Motor neuron (in vitro differentiated cells): ENCODE data around the gene PLCB1. TPM values are rescaled to one million over a fixed set of nuclear protein-coding genes. Genes with fewer than 3 reads are reported as not detected.

Experiments used
- ATAC-seq, 8 experiments: fragments of 200-7000 bp; cut with Tn5 transposase; replicated peaks in 6 of 8; 2 replicates each; pipeline ENCODE4 v1.8.0; 2021; ENCODE audit warnings: mild to moderate bottlenecking in 8 of 8, moderate library complexity in 8 of 8
- H3K27ac ChIP-seq, 2 donors: fragments of 250-450 bp; sonication (Bioruptor Pico); 2 replicates each; pipeline ENCODE4 v1.9.0; 2021; ENCODE audit warnings: antibody characterized with exemption in 2 of 2, mild to moderate bottlenecking in 2 of 2, moderate library complexity in 1 of 2
- H3K4me1 ChIP-seq, 2 donors: fragments of 250-450 bp; sonication (Bioruptor Pico); replicated peaks in 1 of 2; 2 replicates each; pipeline ENCODE4 v1.6.1; 2021; ENCODE audit warnings: antibody characterized with exemption in 2 of 2, mild to moderate bottlenecking in 2 of 2, moderate library complexity in 1 of 2
- H3K4me3 ChIP-seq, 5 donors: fragments of 250-450 bp; sonication (Bioruptor Pico); 2 replicates each; pipeline ENCODE4 v1.9.0; 2021; ENCODE audit warnings: antibody characterized with exemption in 5 of 5, mild to moderate bottlenecking in 5 of 5, moderate library complexity in 4 of 5
- WGBS, 10 experiments: fragments of 450-650 bp; shearing (Covaris generic); methylation state at CpG; one replicate each; pipeline ENCODE4 v1.0.0; 2022; 5-methylcytosine and 5-hydroxymethylcytosine counted together
- in situ Hi-C, 9 experiments: fragments of 400-800 bp; cut with MboI; loops; one replicate each; pipeline ENCODE4 v1.15.0; 2021; ENCODE audit warnings: low sequenced_read_pairs in 9 of 9, low pct_unique_long_range_greater_than_20kb in 2 of 9; ENCODE audit not compliant: unreplicated experiment in 9 of 9
- total RNA-seq, 8 experiments: library from RNA; unstranded; fragments of 300-600 nt; gene quantifications; 2 replicates each; pipeline versions ENCODE4 v1.2.3 to v1.2.4, GENCODE V29; 2022

Gene PLCB1
- total RNA-seq, 8 experiments from 2014 or later, result 7.7 to 65.5 (median 36.2) TPM

DNA sequence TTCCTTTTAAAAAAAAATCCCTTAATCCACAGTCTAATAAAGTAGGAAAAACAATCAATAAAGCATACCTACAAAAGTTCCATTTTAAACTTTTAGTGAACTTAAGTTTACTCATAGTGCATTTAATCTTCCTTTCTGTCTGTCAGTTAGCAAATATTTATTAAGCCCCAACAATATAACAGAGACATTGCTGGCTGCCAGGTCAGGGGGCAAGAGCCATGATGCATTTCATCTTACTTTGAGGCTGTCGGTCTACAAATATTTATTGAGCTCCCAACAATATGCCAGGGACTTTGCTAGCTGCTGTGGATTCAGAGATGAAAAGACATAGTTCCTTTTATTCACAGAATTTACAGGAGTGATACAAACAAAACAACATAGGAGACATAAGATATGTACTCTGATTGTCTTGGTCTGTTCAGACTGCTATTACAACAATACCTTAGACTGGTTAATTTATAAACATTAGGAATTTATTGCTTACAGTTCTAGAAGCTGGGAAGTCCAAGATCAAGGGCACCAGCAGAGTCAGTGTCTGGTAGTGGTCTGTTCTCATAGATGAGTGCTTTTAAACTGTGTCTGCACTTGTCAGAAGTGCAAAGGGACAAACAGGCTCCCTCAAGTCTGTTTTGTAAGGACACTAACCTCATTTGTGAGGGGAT, 118.6 kb downstream of the PLCB1 start:
- Histone ChIP-seq H3K4me1 (peaks cover 19% of the 10 kb centered on the region in 2 donors), H3K4me3 (no peak overlapping the region), H3K27ac (no peak overlapping the region)
- peak in 4 of 8 experiments; percentile 28 to 88 (median 65) for ATAC-seq
- in situ Hi-C loops, result no loop called here
- WGBS, 10 experiments, result 0 to 100% (median 71%) methylated on average over 1 of the region's 1 CpG; no CpG with 5 or more reads in 5 of the 10 experiments

DNA sequence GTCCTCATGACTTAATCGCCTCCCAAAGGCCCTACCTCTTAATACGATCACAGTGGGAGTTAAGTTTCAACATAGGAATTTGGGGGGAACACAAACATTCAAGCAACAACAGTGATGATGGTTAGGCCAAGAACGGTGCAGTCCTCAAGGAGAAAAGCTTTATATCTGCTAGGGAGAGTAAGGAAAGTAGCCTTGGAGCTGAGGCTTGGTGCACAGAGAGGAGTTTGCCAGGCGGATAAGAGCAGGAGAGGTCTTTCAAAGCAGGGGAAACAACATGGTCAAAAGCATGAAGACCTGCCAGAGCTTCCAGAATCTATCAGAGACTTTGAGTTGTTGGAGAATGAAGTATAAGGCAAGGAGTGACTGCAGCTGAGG, 119.1 kb downstream of the PLCB1 start:
- WGBS, 10 experiments, result 80 to 100% (median 89%) methylated on average over 1 to 4 of the region's 4 CpGs; no CpG with 5 or more reads in 1 of the 10 experiments
- in situ Hi-C loops, result no loop called here

DNA sequence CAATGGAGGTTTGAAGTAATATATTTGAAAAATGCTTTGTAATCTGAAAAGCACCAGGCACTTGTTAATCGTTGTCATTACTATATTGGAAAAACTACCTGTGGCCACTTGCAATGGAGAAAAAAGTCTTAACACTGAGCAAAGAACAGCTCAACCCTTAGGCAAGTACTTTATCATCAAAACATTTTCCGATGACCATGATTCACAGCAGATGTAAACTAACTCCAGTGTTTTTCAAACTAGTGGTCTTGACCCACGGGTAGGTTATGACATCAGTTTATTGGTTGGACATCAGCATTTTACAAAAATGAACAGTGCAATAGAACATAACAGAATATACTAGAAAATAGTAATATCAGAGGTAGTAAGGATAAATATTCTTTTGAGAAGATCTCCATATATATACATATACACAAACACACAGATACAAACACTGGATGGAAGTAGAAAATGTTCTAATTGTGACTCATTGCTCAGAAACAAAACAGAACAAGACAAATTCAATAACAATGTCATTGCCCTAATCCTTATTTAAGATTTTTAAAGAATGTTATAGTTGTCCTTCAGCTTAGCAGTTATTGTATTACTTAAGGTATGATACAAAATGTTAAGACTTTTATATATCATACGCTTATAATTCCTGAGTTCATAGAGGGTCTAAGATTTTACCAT, 123.0 kb downstream of the PLCB1 start:
- no peak overlapping the region for H3K27ac ChIP-seq
- peaks cover 11 to 13% of the 10 kb centered on the region in 2 donors for H3K4me1 ChIP-seq
- H3K4me3 ChIP-seq, result no peak overlapping the region
- no peak for ATAC-seq
- in situ Hi-C loops, result no loop called here
- 57 to 100% (median 94%) methylated on average over 1 to 4 of the region's 4 CpGs for WGBS, 10 experiments

More for the DNA sequence above, 119.1 kb downstream of the PLCB1 start:
- Histone ChIP-seq H3K27ac (no peak overlapping the region), H3K4me1 (peaks cover 19% of the 10 kb centered on the region in 2 donors), H3K4me3 (no peak overlapping the region)
- ATAC-seq, result no peak

DNA sequence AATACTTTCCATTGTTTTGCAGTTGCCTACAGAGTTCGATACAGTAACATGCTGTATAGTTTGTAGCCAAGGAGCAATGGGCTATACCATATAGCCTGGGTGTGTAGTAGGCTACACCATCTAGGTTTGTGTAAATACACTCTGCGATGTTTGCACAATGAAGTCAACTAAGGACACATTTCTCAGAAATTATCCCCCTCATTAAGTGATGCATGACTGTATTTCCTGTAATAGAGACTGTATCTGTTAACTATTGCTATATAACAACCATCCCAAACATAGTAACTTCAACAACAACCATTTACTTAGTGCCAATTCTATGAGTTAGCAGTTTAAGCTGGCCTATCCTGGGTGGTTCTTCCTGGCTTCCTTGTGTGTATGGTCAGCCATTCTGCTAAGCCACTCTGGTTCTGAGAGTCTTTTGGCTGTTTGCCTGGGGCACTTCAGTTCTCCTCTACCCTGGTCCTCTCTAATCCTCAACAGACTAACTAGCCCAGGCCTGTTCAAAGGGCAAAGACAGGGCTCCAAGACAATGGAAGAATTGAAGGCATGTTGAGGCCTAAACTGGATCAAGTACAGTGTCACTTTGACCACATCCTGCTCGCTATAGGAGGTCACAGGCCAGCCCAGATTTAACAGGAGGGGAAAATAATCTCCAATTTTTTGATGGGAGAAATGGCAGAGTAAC, 124.0 kb downstream of the PLCB1 start:
- peaks cover 5 to 6% of the 10 kb centered on the region in 2 donors for H3K4me1 ChIP-seq
- in situ Hi-C loops, result no loop called here
- WGBS, 10 experiments, result 50 to 100% (median 76%) methylated on average over 1 to 3 of the region's 3 CpGs; no CpG with 5 or more reads in 1 of the 10 experiments
- H3K4me3 ChIP-seq, result no peak overlapping the region
- no peak overlapping the region for H3K27ac ChIP-seq
- ATAC-seq, result no peak

DNA sequence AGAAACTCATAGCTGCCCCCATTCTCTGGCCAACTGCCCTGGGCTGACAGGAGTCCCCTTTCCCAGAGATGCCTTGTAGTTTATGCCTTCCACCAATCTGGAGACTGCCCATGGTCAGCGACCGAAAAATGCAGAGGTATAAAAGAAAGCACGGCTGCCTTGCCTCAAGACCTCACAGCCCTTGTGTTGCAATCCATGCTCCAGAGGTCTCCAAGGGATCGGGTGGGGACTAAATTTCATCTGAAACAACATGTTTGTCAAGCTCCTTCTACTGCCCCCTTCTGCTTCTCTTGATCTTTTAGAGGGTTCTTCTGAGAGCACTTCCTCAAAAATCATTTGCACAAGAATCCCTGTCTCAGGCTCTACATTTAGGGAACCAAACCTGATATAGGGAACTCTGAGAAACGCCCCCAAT, 128.8 kb downstream of the PLCB1 start:
- Histone ChIP-seq H3K27ac (no peak overlapping the region), H3K4me1 (no peaks in the 10 kb centered on the region), H3K4me3 (no peak overlapping the region)
- in situ Hi-C loops, result no loop called here
- no peak for ATAC-seq
- WGBS, 10 experiments, result 50 to 71% (median 60%) methylated on average over 1 to 5 of the region's 5 CpGs; no CpG with 5 or more reads in 4 of the 10 experiments

DNA sequence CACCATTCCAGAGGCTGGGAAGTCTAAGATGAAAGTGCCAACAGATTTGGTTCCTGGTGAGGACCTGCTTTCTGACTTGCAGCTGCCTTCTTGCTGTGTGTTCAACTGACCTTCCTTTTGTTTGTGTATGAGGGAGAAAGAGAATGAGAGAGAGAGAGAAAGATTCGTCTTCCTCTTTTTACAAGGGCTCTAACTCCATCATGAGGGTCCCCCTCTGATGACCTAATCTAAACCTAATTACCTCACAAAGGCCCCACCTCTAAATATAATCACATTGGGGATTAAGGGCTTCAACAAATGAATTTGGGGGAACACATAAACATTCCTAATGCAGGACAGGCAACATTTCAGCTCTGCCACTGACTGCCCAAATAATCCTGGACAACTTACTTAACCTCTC, 130.7 kb downstream of the PLCB1 start:
- H3K4me1 ChIP-seq, result no peaks in the 10 kb centered on the region
- ATAC-seq, result no peak
- H3K4me3 ChIP-seq, result no peak overlapping the region
- H3K27ac ChIP-seq, result no peak overlapping the region
- WGBS, 10 experiments, result 50 to 71% (median 57%) methylated on average over 1 of the region's 1 CpG; no CpG with 5 or more reads in 7 of the 10 experiments
- in situ Hi-C loops, result no loop called here

DNA sequence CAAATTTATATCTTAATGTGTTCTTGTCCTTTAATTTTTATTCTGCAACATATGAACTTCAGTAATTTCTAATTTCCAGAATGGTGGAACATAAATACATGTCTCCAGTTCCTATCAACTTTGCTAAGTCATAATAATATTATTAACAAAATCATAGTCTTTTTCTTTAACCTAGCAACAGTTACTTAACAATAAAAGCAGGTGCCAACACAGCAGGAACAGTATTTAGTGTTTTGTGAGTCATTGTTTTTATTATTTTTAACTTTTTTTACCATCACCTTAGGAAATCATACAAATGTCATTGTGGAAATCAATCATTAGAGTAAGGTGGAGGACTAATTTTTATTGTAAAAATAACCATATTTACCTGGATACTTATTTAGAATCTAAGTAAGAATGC, 133.5 kb downstream of the PLCB1 start:
- Histone ChIP-seq H3K27ac (no peak overlapping the region), H3K4me1 (no peaks in the 10 kb centered on the region), H3K4me3 (no peak overlapping the region)
- in situ Hi-C loops, result no loop called here
- no peak for ATAC-seq

DNA sequence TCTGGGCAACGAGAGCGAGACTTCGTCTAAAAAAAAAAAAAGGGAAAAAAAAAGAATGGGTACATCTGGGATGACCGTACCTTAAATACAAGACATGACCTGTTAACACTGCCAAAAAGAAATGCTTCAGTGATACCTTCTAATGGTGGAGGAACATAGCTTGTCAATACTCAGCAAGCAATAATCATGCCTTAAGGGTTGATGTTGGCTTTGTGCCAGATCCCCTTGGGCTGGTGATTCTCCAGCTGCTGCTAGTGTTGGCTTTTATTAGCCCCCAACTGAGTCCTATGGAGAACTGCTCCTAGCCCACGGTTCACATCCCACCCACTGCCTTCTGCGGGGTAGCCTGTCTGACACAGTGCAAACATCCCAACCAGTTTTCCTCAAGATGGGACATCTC, 134.9 kb downstream of the PLCB1 start:
- H3K4me3 ChIP-seq, result no peak overlapping the region
- H3K4me1 ChIP-seq, result no peaks in the 10 kb centered on the region
- no peak overlapping the region for H3K27ac ChIP-seq
- WGBS, 10 experiments, result 67 to 96% (median 81%) methylated on average over 3 to 6 of the region's 6 CpGs; no CpG with 5 or more reads in 3 of the 10 experiments
- in situ Hi-C loops, result no loop called here
- no peak for ATAC-seq

DNA sequence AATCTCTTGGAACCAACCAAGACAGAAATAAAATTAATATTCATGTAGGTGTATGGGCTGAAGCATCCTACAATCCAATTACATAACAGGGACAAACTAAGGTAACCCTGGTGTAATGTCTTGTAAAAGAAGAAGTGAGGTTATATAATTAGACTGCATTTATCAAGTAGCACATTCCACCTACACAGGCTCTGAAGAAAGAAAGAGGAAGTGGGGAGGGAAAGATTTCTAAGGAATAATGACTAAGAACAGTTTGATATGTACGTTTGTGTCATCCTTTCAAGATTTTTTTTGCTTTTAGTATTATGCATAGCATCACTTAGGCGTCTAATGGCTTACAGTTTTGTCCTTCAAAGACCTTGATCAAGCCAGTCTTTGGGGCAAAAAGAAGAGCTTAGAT, 139.7 kb downstream of the PLCB1 start:
- H3K4me3 ChIP-seq, result no peak overlapping the region
- H3K27ac ChIP-seq, result no peak overlapping the region
- in situ Hi-C loops, result no loop called here
- WGBS, 10 experiments, result 43 to 87% (median 69%) methylated on average over 1 to 2 of the region's 2 CpGs
- no peak for ATAC-seq
- peaks cover 3 to 6% of the 10 kb centered on the region in 2 donors for H3K4me1 ChIP-seq

DNA sequence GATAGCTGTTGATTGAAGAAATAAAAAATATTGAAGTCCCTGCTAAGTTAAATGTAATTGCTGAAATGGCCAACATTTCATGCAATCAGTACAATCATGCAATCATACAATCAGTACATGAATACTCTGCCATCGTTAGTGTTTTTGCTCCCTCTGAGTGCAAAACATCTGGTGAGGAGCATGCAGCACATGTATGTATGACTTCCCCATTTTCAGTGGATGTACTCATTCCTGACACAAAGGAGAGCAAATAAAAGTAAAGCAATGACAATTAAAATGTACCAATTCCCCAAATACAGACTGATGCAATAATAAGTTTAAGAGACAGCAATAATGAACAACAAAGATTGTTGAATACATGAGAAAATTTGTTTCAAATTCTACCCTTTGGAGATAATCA, 140.7 kb downstream of the PLCB1 start:
- Histone ChIP-seq H3K4me1 (peaks cover 3 to 6% of the 10 kb centered on the region in 2 donors), H3K27ac (no peak overlapping the region), H3K4me3 (no peak overlapping the region)
- no peak for ATAC-seq
- in situ Hi-C loops, result no loop called here
- WGBS, 10 experiments, result 40 to 100% (median 100%) methylated on average over 1 of the region's 1 CpG; no CpG with 5 or more reads in 5 of the 10 experiments

DNA sequence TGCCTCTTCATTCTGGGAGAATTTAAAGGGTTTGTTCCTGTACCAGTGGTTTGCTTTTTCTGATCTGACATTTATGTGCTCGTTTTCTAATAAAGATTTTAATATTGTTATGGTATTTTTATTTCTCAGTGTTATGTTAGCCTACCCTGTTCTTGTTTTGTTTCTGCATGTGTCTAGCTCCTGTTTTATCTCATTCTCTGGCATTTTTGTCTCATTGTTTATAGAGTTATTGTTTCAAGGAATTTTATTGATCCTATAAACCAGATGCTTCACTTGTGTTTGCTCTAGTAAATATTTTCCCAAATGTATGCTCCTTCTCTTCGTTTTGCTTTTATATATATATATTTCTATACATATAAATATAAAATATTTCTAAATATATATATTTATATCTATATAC, 152.8 kb downstream of the PLCB1 start:
- no peak overlapping the region for H3K27ac ChIP-seq
- WGBS, 10 experiments, result 30 to 100% (median 82%) methylated on average over 1 to 2 of the region's 2 CpGs
- no peak overlapping the region for H3K4me3 ChIP-seq
- ATAC-seq, result no peak
- in situ Hi-C loops, result no loop called here
- H3K4me1 ChIP-seq, result peaks cover 3 to 10% of the 10 kb centered on the region in 2 donors

DNA sequence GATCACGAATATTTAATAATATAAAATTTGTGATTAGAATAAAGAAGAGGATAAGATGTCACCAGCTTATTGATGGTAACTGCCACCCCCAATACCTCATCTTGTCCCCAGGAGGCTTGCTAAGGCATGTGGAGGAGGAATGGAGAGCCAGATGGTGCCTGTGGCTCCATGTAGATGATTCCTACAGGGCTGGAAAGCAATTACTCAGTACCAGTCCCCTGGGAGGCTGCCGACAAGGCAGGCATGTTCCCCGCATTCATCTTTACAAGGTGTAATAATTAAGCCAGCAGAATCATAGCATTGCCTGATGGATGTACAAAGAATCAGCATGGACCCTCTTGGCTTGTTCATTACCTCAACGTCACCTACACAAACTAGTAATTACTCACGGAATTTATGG, 155.3 kb downstream of the PLCB1 start:
- Histone ChIP-seq H3K4me1 (peaks cover 3 to 10% of the 10 kb centered on the region in 2 donors), H3K4me3 (no peak overlapping the region), H3K27ac (no peak overlapping the region)
- in situ Hi-C loops, result no loop called here
- ATAC-seq, result peak in 5 of 8 experiments; percentile 97 to 99 (median 98)
- WGBS, 10 experiments, result 19 to 100% (median 62%) methylated on average over 1 to 5 of the region's 5 CpGs; no CpG with 5 or more reads in 1 of the 10 experiments

DNA sequence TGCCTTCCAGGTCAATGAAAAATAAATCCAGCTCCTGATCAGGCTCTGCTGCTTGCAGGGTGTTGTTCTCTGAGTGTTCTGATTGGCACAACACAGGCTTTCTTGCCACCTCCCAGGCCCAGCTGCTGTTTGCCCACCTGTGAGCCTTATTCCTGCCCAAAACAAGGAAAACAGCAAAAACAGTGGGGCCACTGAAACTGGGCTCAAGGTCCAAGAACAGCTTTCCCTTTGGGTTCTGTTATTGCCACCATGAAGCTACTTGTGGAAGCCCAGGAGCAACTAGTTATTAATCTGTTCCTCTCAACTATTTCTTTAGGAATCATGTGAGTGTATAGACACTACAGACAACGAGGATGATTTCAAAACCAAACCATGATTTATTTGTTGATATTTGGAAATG, 159.1 kb downstream of the PLCB1 start:
- Histone ChIP-seq H3K4me1 (peaks cover 3 to 10% of the 10 kb centered on the region in 2 donors), H3K27ac (no peak overlapping the region), H3K4me3 (no peak overlapping the region)
- 75 to 100% (median 83%) methylated on average over 1 of the region's 1 CpG; no CpG with 5 or more reads in 3 of the 10 experiments for WGBS, 10 experiments
- in situ Hi-C loops, result no loop called here
- ATAC-seq, result no peak
